Adrenal gland (tissue), 5 donors: Measurements from ENCODE around the gene ALCAM.
"Not testable (repeated sequence)": the region's sequence is repeated elsewhere in the genome, so short reads cannot be mapped to it uniquely, and the experiment has no call there.

Experiments used
- CTCF ChIP-seq, 6 experiments: fragments of 450-650 bp in 4 of 6; fragments of 200-600 bp in 2 of 6; sonication (generic) in 1 of 6; IDR thresholded peaks; 1 replicate in 5 of 6; 2 replicates in 1 of 6; pipeline versions ENCODE4 v1.5.1 to v1.8.0; 2016 to 2021; ENCODE audit warnings: antibody characterized with exemption in 6 of 6, mild to moderate bottlenecking in 2 of 6, moderate library complexity in 1 of 6
- POLR2A ChIP-seq, 2 donors: fragments of 450-650 bp; IDR thresholded peaks; one replicate each; pipeline ENCODE4 v1.6.1; 2017; ENCODE audit warnings: antibody characterized with exemption in 2 of 2, mild to moderate bottlenecking in 2 of 2, moderate library complexity in 1 of 2
- donor health status: DM: no; HTN: no; CAD: no.

GRCh38 chr3:105603516-105603915 is 236.8 kb downstream of the ALCAM start:
- TF ChIP-seq POLR2A, CTCF (IDR thresholded peaks at IDR 0.05): not testable (repeated sequence)
